Measurements from ENCODE around the gene AGTPBP1. TPM values are rescaled to one million over a fixed set of nuclear protein-coding genes. Genes with fewer than 3 reads are reported as not detected.

The AGTPBP1 gene
- total RNA-seq, 1 experiment from 2014 or later = 54.7 TPM

DNA sequence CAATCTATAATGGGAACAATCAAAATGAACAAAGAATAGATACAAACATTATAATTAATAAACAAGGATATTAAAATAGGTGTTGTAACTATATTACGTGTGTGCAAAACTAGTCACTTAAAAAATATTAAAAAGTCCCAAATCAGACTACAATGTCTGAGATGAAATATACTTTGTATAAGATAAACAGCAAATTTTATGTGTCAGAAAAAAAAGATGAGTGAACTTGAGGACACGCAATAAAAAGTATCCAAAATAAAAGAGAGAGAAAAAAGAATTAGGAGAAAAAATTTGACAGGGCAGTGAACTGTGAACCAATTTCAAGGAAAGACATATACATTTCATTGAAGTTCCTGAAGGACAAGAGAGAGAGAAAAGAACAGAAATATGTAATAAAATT lies 37.0 kb downstream of the AGTPBP1 start (continued):
- no peak for TF ChIP-seq FOXJ3 (CRISPR knock-in tag; IDR thresholded peaks at IDR 0.05; ENCODE audit: borderline replicate concordance)
- TF ChIP-seq, protein P1, sequence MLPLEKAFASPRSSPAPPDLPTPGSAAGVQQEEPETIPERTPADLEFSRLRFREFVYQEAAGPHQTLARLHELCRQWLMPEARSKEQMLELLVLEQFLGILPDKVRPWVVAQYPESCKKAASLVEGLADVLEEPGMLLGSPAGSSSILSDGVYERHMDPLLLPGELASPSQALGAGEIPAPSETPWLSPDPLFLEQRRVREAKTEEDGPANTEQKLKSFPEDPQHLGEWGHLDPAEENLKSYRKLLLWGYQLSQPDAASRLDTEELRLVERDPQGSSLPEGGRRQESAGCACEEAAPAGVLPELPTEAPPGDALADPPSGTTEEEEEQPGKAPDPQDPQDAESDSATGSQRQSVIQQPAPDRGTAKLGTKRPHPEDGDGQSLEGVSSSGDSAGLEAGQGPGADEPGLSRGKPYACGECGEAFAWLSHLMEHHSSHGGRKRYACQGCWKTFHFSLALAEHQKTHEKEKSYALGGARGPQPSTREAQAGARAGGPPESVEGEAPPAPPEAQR (CRISPR knock-in tag; IDR thresholded peaks at IDR 0.05) = no peak
- TF ChIP-seq KAT7 (CRISPR knock-in tag; IDR thresholded peaks at IDR 0.05; ENCODE audit: borderline replicate concordance) = no peak
- TF ChIP-seq, protein P2, sequence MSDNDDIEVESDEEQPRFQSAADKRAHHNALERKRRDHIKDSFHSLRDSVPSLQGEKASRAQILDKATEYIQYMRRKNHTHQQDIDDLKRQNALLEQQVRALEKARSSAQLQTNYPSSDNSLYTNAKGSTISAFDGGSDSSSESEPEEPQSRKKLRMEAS (CRISPR knock-in tag; IDR thresholded peaks at IDR 0.05) = no peak

DNA sequence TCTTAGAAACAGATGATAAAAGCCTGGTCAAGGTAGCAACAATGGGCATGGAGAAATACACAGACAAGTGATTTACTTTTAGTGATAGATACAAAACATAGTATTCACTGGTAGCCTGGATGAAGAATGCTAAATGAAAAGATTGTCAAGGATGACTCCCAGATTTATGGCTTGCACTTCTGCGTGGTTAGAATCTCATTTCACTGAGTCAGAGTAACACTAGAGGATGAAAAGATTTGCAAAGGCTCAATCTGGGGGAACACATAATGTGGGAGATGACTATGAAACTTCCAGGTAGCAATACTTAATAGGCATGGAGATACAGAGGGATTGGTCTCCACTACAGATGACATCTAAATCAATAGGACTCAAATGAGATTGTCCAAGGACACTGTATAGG lies 38.4 kb downstream of the AGTPBP1 start:
- POLR2A ChIA-PET = no interaction called here
- no peak for DNase-seq (ENCODE audit: low spot score)
- H3K27me3 Mint-ChIP-seq (ENCODE audit: low read depth) = no peaks in the 10 kb centered on the region

DNA sequence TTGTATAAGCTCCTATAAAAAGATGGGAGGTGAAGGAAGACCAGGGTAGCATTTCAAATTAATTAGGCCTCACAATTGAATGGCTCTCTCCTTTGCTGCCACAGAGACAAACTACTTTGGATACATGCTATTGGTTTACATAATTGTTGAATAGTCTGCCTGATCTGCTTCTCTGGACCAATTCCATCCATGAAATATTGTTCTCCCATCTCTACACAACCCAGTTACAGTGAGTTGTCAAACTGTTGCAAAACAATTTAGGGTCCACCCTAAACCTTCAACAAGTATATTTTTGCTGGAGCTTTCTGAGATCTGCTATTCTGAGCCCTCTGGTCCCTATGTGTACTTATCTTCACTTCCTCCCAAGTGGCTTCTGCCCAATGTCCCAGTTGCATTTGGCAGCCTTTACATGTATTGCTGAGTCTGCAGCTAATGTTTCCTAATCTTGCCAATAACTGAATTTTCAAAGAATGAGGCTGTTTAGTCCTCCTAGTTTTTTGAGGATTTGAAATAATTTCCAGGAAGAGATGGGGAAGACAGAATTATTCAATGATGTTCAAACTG lies 38.9 kb downstream of the AGTPBP1 start:
- Mint-ChIP-seq H3K27ac (no peak overlapping the region), H3K4me1 (no peaks in the 10 kb centered on the region; the same call in 1 of the 2 replicates), H3K36me3 (no peaks in the 10 kb centered on the region; the same call in 1 of the 2 replicates), H3K27me3 (ENCODE audit: low read depth) (no peaks in the 10 kb centered on the region), H3K9me3 (peaks cover 3% of the 10 kb centered on the region; the same call in 1 of the 2 replicates), H3K4me3 (no peak overlapping the region)
- TF ChIP-seq, protein P3, sequence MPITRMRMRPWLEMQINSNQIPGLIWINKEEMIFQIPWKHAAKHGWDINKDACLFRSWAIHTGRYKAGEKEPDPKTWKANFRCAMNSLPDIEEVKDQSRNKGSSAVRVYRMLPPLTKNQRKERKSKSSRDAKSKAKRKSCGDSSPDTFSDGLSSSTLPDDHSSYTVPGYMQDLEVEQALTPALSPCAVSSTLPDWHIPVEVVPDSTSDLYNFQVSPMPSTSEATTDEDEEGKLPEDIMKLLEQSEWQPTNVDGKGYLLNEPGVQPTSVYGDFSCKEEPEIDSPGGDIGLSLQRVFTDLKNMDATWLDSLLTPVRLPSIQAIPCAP (CRISPR knock-in tag; IDR thresholded peaks at IDR 0.05) = no peak
- TF ChIP-seq ZNF219 (CRISPR knock-in tag; IDR thresholded peaks at IDR 0.05; ENCODE audit: borderline replicate concordance) = no peak
- TF ChIP-seq SOX15 (CRISPR knock-in tag; IDR thresholded peaks at IDR 0.05) = no peak
- no peak for TF ChIP-seq NR1H2 (CRISPR knock-in tag; IDR thresholded peaks at IDR 0.05)
- TF ChIP-seq NFYB (CRISPR knock-in tag; conservative IDR thresholded peaks at IDR 0.05; ENCODE audit: low read depth) = no peak
- TF ChIP-seq, protein P4, sequence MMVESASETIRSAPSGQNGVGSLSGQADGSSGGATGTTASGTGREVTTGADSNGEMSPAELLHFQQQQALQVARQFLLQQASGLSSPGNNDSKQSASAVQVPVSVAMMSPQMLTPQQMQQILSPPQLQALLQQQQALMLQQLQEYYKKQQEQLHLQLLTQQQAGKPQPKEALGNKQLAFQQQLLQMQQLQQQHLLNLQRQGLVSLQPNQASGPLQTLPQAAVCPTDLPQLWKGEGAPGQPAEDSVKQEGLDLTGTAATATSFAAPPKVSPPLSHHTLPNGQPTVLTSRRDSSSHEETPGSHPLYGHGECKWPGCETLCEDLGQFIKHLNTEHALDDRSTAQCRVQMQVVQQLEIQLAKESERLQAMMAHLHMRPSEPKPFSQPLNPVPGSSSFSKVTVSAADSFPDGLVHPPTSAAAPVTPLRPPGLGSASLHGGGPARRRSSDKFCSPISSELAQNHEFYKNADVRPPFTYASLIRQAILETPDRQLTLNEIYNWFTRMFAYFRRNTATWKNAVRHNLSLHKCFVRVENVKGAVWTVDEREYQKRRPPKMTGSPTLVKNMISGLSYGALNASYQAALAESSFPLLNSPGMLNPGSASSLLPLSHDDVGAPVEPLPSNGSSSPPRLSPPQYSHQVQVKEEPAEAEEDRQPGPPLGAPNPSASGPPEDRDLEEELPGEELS (CRISPR knock-in tag; IDR thresholded peaks at IDR 0.05) = no peak
- TF ChIP-seq, protein P5, sequence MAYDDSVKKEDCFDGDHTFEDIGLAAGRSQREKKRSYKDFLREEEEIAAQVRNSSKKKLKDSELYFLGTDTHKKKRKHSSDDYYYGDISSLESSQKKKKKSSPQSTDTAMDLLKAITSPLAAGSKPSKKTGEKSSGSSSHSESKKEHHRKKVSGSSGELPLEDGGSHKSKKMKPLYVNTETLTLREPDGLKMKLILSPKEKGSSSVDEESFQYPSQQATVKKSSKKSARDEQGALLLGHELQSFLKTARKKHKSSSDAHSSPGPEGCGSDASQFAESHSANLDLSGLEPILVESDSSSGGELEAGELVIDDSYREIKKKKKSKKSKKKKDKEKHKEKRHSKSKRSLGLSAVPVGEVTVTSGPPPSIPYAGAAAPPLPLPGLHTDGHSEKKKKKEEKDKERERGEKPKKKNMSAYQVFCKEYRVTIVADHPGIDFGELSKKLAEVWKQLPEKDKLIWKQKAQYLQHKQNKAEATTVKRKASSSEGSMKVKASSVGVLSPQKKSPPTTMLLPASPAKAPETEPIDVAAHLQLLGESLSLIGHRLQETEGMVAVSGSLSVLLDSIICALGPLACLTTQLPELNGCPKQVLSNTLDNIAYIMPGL (CRISPR knock-in tag; IDR thresholded peaks at IDR 0.05) = no peak
- no peak for TF ChIP-seq ZNF396 (CRISPR knock-in tag; IDR thresholded peaks at IDR 0.05; ENCODE audit: borderline replicate concordance)
- no peak for TF ChIP-seq ZBTB21 (CRISPR knock-in tag; IDR thresholded peaks at IDR 0.05; ENCODE audit: borderline replicate concordance)
- no peak for TF ChIP-seq MYBL2 (CRISPR knock-in tag; IDR thresholded peaks at IDR 0.05)
- no peak for ATAC-seq
- ChIA-PET CTCF (no interaction called here), POLR2A (no interaction called here)
- DNase-seq (ENCODE audit: low spot score) = no peak

More for the DNA sequence above, 38.4 kb downstream of the AGTPBP1 start:
- H3K36me3 Mint-ChIP-seq = no peaks in the 10 kb centered on the region; the same call in 1 of the 2 replicates
- no peak for TF ChIP-seq SOX15 (CRISPR knock-in tag; IDR thresholded peaks at IDR 0.05)
- TF ChIP-seq HMGA2 (CRISPR knock-in tag; IDR thresholded peaks at IDR 0.05) = no peak
- TF ChIP-seq, protein P6, sequence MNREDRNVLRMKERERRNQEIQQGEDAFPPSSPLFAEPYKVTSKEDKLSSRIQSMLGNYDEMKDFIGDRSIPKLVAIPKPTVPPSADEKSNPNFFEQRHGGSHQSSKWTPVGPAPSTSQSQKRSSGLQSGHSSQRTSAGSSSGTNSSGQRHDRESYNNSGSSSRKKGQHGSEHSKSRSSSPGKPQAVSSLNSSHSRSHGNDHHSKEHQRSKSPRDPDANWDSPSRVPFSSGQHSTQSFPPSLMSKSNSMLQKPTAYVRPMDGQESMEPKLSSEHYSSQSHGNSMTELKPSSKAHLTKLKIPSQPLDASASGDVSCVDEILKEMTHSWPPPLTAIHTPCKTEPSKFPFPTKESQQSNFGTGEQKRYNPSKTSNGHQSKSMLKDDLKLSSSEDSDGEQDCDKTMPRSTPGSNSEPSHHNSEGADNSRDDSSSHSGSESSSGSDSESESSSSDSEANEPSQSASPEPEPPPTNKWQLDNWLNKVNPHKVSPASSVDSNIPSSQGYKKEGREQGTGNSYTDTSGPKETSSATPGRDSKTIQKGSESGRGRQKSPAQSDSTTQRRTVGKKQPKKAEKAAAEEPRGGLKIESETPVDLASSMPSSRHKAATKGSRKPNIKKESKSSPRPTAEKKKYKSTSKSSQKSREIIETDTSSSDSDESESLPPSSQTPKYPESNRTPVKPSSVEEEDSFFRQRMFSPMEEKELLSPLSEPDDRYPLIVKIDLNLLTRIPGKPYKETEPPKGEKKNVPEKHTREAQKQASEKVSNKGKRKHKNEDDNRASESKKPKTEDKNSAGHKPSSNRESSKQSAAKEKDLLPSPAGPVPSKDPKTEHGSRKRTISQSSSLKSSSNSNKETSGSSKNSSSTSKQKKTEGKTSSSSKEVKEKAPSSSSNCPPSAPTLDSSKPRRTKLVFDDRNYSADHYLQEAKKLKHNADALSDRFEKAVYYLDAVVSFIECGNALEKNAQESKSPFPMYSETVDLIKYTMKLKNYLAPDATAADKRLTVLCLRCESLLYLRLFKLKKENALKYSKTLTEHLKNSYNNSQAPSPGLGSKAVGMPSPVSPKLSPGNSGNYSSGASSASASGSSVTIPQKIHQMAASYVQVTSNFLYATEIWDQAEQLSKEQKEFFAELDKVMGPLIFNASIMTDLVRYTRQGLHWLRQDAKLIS (CRISPR knock-in tag; IDR thresholded peaks at IDR 0.05; ENCODE audit: borderline replicate concordance) = no peak
- TF ChIP-seq, protein P3 (CRISPR knock-in tag; IDR thresholded peaks at IDR 0.05) = no peak
- TF ChIP-seq, protein P7, sequence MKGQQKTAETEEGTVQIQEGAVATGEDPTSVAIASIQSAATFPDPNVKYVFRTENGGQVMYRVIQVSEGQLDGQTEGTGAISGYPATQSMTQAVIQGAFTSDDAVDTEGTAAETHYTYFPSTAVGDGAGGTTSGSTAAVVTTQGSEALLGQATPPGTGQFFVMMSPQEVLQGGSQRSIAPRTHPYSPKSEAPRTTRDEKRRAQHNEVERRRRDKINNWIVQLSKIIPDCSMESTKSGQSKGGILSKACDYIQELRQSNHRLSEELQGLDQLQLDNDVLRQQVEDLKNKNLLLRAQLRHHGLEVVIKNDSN (CRISPR knock-in tag; IDR thresholded peaks at IDR 0.05) = no peak
- no peak for TF ChIP-seq GTF2I (CRISPR knock-in tag; conservative IDR thresholded peaks at IDR 0.05)
- TF ChIP-seq TEAD4 (CRISPR knock-in tag; IDR thresholded peaks at IDR 0.05) = no peak
- TF ChIP-seq NR3C1 (CRISPR knock-in tag; conservative IDR thresholded peaks at IDR 0.05; ENCODE audit: low read depth) = no peak
- TF ChIP-seq ZNF317 (CRISPR knock-in tag; IDR thresholded peaks at IDR 0.05; ENCODE audit: borderline replicate concordance, low read depth) = no peak
- no peak for TF ChIP-seq PRRX2 (CRISPR knock-in tag; IDR thresholded peaks at IDR 0.05)
- no peak overlapping the region for H3K4me3 Mint-ChIP-seq
- ATAC-seq = no peak
- CTCF ChIA-PET = no interaction called here
- no peak overlapping the region for H3K27ac Mint-ChIP-seq
- H3K9me3 Mint-ChIP-seq = peaks cover 3% of the 10 kb centered on the region; the same call in 1 of the 2 replicates
- H3K4me1 Mint-ChIP-seq = no peaks in the 10 kb centered on the region; the same call in 1 of the 2 replicates
